Pancreas (tissue), 10 donors: Measurements from ENCODE around the gene CYRIA. TPM values are rescaled to one million over a fixed set of nuclear protein-coding genes. Genes with fewer than 3 reads are reported as not detected.

Experiments used
- ATAC-seq, 4 donors: fragments of 200-7000 bp; cut with Tn5 transposase; one replicate each; pipeline versions ENCODE4 v1.8.0 to v1.9.1; 2020; ENCODE audit warnings: mild to moderate bottlenecking in 4 of 4, moderate library complexity in 4 of 4
- DNase-seq, 6 donors: peaks; one replicate each; pipeline ENCODE4 v3.0.0-alpha.2; 2020
- FAIRE-seq: peaks from 2 replicates; lab custom pipeline; 2012; peaks lifted over from hg19 to GRCh38; lab: Jason Lieb, UNC
- H3K27ac ChIP-seq, 4 donors: fragments of 200-600 bp; sonication (generic); 1 replicate in 3 of 4; 2 replicates in 1 of 4; pipeline versions ENCODE4 v1.5.0 to v1.8.0; 2020
- H3K27me3 ChIP-seq, 4 donors: fragments of 200-600 bp; one replicate each; pipeline ENCODE4 v1.8.0; 2021
- H3K36me3 ChIP-seq, 3 donors: fragments of 200-600 bp; sonication (generic) in 1 of 3; one replicate each; pipeline versions ENCODE4 v1.5.0 to v1.8.0; 2020 to 2021
- H3K4me1 ChIP-seq, 3 donors: fragments of 200-600 bp; one replicate each; pipeline ENCODE4 v1.8.0; 2021
- H3K4me3 ChIP-seq, 4 donors: fragments of 200-600 bp; sonication (generic) in 2 of 4; one replicate each; pipeline versions ENCODE4 v1.5.0 to v1.8.0; 2020 to 2021
- H3K9me3 ChIP-seq, 4 donors: fragments of 200-600 bp; one replicate each; pipeline ENCODE4 v1.8.0; 2021
- WGBS, 2 donors: extraction: QIAGEN DNeasy Blood & Tissue Kit; methylation state at CpG; one replicate each; pipeline ENCODE4 v1.1.7; 2013; 5-methylcytosine and 5-hydroxymethylcytosine counted together
- intact Hi-C, 3 donors: fragments of 100-400 bp; cut with DNase I; formaldehyde crosslinking; loops; one replicate each; pipeline versions ENCODE4 v1.11.1 to v1.14.2; 2022
- polyA plus RNA-seq, 2 donors: library from polyadenylated mRNA; stranded (reverse); fragments of 200-250 nt; gene quantifications; one replicate each; pipeline ENCODE4 v1.2.3, GENCODE V29; 2013
- total RNA-seq, 6 donors: library from RNA; stranded (reverse); fragmentation: NEBNext Ultra II Directional in 4 of 6; extraction: Animal tissue kit (Norgen Biotek cat#: 25700) in 4 of 6; gene quantifications; one replicate each; pipeline versions ENCODE4 v1.2.1 to v1.2.4, GENCODE V29; 2021 to 2023
- TF ChIP-seq, protein P1 (sequence below), 4 donors: fragments of 200-600 bp; sonication (generic) in 3 of 4; IDR thresholded peaks; one replicate each; pipeline versions ENCODE4 v1.5.0 to v1.8.0; 2021; ENCODE audit warnings: antibody characterized with exemption in 4 of 4
- donor health status: healthy with polysubstance abuse.
- donor health status: DM: no; HTN: no; CAD: no; lungs with moderate emphysema.
- donor health status: DM: no; HTN: no; CAD: no.
- donor health status: control.
- donor health status: control.
- donor health status: Bipolar disorder and iron deficiency.
- donor health status: DM: yes; HTN: yes; CAD: no.
- donor health status: DM: no; HTN: no; CAD: no.
- donor health status: DM: no; HTN: no; CAD: no.
- donor health status: DM: yes; HTN: yes; CAD: no.

Gene CYRIA
- total RNA-seq (1 to 10 TPM; 1.2 to 7.6 (median 2.2) TPM), polyA plus RNA-seq (1 to 10 TPM in 1 of 2 donors, under 1 TPM in 1; 0.65 to 1.3 TPM)

DNA sequence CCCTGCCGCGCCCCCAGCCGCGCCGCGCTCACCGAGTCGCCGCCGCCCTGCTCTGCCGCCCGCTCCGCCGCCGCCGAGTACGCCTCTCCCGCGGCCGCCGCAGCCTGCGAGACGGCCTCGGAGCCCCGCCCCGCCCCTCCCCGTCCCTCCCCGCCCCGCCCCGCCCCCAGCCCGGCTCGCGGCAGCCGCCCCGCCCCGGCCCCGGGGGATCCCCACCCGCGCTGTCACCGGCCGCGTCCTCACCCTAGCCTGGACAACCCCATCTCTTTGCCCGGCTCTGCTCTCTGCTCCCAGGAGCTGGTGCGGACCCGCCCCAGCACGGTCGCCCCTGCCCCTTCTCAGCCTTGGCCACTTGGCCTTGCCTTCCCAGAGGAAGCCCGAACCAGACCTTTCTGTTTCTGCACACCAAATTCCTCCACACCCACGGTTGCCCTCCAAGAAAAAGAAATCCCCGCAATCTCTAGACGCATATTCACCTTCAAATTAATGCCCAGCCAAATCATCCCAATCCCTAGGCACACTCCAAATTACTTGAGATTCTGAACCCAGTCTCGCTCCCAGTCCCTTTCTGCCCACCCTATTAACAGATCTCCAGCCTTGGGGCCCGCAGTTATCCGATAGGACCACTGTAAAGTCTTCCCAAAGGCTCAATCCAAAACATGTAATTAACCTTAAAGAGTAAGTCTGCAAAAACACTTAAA, at the start of gene CYRIA:
CYRIA (minus strand) TSS at position 87 of the 701 bp plus-strand sequence. CDS start 77,715 bp downstream, outside the sequence.
- peaks cover 0 to 3% (median 3%) of the 10 kb centered on the region in 3 donors for H3K4me1 ChIP-seq
- FAIRE-seq (no peak), ATAC-seq (peak; percentile 70 to 90 (median 82)), DNase-seq (peak; percentile 40 to 85 (median 62))
- H3K27me3 ChIP-seq: no peaks in the 10 kb centered on the region
- peak within 1 kb of the TSS in 2 of 4 donors; percentile 5 to 11 for H3K27ac ChIP-seq
- no peaks in the 10 kb centered on the region for H3K36me3 ChIP-seq
- 5 to 13% methylated on average over 21 to 52 of the region's 54 CpGs for WGBS, 2 donors
- TF ChIP-seq, protein P1, sequence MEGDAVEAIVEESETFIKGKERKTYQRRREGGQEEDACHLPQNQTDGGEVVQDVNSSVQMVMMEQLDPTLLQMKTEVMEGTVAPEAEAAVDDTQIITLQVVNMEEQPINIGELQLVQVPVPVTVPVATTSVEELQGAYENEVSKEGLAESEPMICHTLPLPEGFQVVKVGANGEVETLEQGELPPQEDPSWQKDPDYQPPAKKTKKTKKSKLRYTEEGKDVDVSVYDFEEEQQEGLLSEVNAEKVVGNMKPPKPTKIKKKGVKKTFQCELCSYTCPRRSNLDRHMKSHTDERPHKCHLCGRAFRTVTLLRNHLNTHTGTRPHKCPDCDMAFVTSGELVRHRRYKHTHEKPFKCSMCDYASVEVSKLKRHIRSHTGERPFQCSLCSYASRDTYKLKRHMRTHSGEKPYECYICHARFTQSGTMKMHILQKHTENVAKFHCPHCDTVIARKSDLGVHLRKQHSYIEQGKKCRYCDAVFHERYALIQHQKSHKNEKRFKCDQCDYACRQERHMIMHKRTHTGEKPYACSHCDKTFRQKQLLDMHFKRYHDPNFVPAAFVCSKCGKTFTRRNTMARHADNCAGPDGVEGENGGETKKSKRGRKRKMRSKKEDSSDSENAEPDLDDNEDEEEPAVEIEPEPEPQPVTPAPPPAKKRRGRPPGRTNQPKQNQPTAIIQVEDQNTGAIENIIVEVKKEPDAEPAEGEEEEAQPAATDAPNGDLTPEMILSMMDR (IDR thresholded peaks at IDR 0.05): no peak
- peak within 1 kb of the TSS; percentile 15 to 56 (median 32) for H3K4me3 ChIP-seq
- intact Hi-C loops: no loop called here
- no peaks in the 10 kb centered on the region for H3K9me3 ChIP-seq

DNA sequence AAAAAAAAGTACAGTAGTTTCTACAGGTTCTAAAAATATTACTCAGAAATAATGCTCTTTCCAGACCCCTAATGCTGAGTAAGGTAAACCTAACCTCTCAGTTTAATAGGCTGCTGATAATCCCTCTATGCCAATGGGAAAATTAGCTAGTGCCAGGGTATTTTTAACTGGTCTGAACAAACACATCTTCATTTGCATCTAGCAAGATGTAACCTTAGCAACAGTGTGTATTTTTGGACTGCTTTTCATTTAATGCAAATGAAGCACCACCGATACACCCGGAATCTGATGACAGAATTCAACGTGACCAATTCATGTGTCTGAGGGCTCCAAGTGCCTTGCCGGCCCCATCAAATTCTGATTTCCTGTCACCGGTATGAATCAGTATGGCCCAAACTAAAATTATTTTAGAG, 47.4 kb upstream of the CYRIA start:
- Histone ChIP-seq H3K9me3 (no peaks in the 10 kb centered on the region), H3K27ac (no peak overlapping the region), H3K4me3 (no peak overlapping the region), H3K4me1 (peaks cover 0 to 10% (median 2%) of the 10 kb centered on the region in 3 donors), H3K36me3 (no peaks in the 10 kb centered on the region), H3K27me3 (no peaks in the 10 kb centered on the region)
- intact Hi-C loops: no loop called here
- ATAC-seq (peak in 3 of 4 donors; percentile 35 to 40 (median 40)), DNase-seq (no peak), FAIRE-seq (no peak)
- TF ChIP-seq, protein P1 (IDR thresholded peaks at IDR 0.05): no peak
- WGBS, 2 donors: 16 to 20% methylated on average over 5 of the region's 5 CpGs

DNA sequence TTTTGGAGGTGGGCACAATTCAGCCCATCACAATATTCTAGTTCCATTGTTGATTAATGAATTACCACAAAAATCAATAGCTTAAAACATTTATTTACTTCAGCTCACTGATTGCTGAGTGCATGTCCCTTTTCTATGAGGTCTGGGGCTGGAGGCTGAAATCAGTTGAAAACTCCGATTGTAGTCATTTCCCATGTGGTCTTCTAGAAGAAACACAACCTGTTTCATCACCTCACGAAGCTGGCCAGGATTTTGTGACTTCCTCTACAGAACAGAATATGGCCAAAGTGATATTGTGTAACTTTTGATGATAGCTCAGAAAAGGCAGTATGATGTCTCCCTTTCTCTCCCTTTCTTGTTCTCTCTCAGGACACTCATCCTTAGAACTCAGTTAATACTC, 44.1 kb upstream of the CYRIA start:
- H3K4me3 ChIP-seq: no peak overlapping the region
- TF ChIP-seq, protein P1 (IDR thresholded peaks at IDR 0.05): no peak
- no peaks in the 10 kb centered on the region for H3K36me3 ChIP-seq
- FAIRE-seq: no peak
- DNase-seq: no peak
- peak in 3 of 4 donors; percentile 18 to 25 (median 20) for ATAC-seq
- H3K27me3 ChIP-seq: no peaks in the 10 kb centered on the region
- H3K9me3 ChIP-seq: no peaks in the 10 kb centered on the region
- intact Hi-C loops: no loop called here
- 24 to 25% methylated on average over 2 of the region's 2 CpGs for WGBS, 2 donors
- peaks cover 0 to 10% (median 2%) of the 10 kb centered on the region in 3 donors for H3K4me1 ChIP-seq
- no peak overlapping the region for H3K27ac ChIP-seq

DNA sequence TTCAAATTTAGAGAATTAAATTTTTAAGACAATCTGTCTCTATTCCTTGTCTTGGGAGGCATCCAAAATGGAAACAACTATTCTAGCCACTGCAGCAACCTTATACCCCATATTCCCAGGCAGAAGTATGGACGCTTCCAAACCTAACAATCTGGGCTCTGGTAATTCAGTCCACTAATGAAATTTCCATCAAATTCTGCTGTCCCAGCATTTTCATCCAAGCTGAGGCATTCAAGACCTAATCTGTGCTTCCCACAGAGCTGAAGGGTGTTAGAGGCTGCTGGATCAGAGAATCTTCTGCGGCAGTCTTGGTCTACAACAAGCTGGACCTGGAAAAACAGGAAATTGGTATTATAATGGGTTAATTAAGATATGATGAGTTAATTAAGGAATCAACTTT, 42.5 kb upstream of the CYRIA start:
- no peaks in the 10 kb centered on the region for H3K27me3 ChIP-seq
- FAIRE-seq (no peak), DNase-seq (no peak), ATAC-seq (no peak)
- TF ChIP-seq, protein P1 (IDR thresholded peaks at IDR 0.05): no peak
- intact Hi-C loops: no loop called here
- peaks cover 0 to 10% (median 2%) of the 10 kb centered on the region in 3 donors for H3K4me1 ChIP-seq
- H3K4me3 ChIP-seq: no peak overlapping the region
- no peaks in the 10 kb centered on the region for H3K9me3 ChIP-seq
- 78% methylated on average over 2 of the region's 2 CpGs for WGBS, 2 donors
- no peaks in the 10 kb centered on the region for H3K36me3 ChIP-seq
- no peak overlapping the region for H3K27ac ChIP-seq
